HCT116 (cell line): ENCODE results near the gene ZNF566. TPM values are rescaled to one million over a fixed set of nuclear protein-coding genes. Genes with fewer than 3 reads are reported as not detected.
A peak's percentile ranks its signal among the peaks of the same experiment; 100 is the strongest.

Experiments used
- ATAC-seq: fragments of 200-7000 bp; cut with Tn5 transposase; 2 replicates; pipeline ENCODE4 v1.9.1; 2020; ENCODE audit warnings: mild to moderate bottlenecking, moderate library complexity
- BruUV-seq: library from RNA; stranded (reverse); fragments of 400-500 nt; replicated peaks from 2 replicates; lab custom pipeline; 2021; lab: Mats Ljungman, UMichigan
- CTCF ChIA-PET: fragments of 300-600 bp; sonication (Branson Sonifier 250); formaldehyde crosslinking; loops from one replicate; lab custom pipeline; 2021; ENCODE audit warnings: antibody characterized with exemption; lab: Charles Lee
- POLR2A ChIA-PET: fragments of 300-600, 350-600 bp; sonication (Branson Sonifier 250); formaldehyde crosslinking; loops from one replicate; lab custom pipeline; 2021; ENCODE audit warnings: antibody characterized with exemption; lab: Charles Lee
- RAD21 ChIA-PET, 2 experiments: fragments of 300-600 bp; sonication (Branson Sonifier 250); formaldehyde crosslinking; loops; one replicate each; lab custom pipeline; 2023; ENCODE audit warnings: low total read pairs in 2 of 2; ENCODE audit not compliant: uncharacterized antibody in 2 of 2, unreplicated experiment in 2 of 2, low non-redundant PET in 1 of 2; lab: Charles Lee
- DNase-seq: peaks from one replicate; pipeline ENCODE4 v3.0.0-alpha.2; 2010; ENCODE audit warnings: low read depth, low spot score
- H2AFZ ChIP-seq: fragments of 200-600 bp; shearing (Covaris generic), sonication (generic); 2 replicates; pipeline ENCODE4 v1.6.1; 2017; ENCODE audit warnings: low read depth, mixed run types, mixed read lengths, antibody characterized with exemption, low read length; ENCODE audit not compliant: poor library complexity, severe bottlenecking
- H3K27ac ChIP-seq: 2 replicates; pipeline ENCODE4 v1.5.1; 2012; ENCODE audit warnings: low read depth, low read length
- H3K27me3 ChIP-seq: fragments of 200-600 bp; sonication (generic); 2 replicates; pipeline ENCODE4 v1.6.1; 2016; ENCODE audit warnings: mixed run types, low read length, mixed read lengths; ENCODE audit not compliant: insufficient read depth
- H3K36me3 ChIP-seq, 2 experiments: fragments of 200-500 bp in 1 of 2; fragments of 200-600 bp in 1 of 2; sonication (Bioruptor generic) in 1 of 2; sonication (generic) in 1 of 2; 2 replicates each; pipeline versions ENCODE4 v1.5.1 to v1.6.1; 2014 to 2016; ENCODE audit warnings: low read length in 2 of 2, inconsistent platforms in 1 of 2, mixed read lengths in 1 of 2, mixed run types in 1 of 2; ENCODE audit not compliant: insufficient read depth in 2 of 2, control insufficient read depth in 1 of 2
- H3K4me1 ChIP-seq, 2 experiments: fragments of 200-600 bp in 1 of 2; sonication (generic) in 1 of 2; 2 replicates each; pipeline versions ENCODE4 v1.5.1 to v1.6.1; 2012 to 2017; ENCODE audit warnings: low read length in 2 of 2, inconsistent platforms in 1 of 2, mild to moderate bottlenecking in 1 of 2, mixed read lengths in 1 of 2, mixed run types in 1 of 2, moderate library complexity in 1 of 2; ENCODE audit not compliant: insufficient read depth in 2 of 2, control insufficient read depth in 1 of 2
- H3K4me2 ChIP-seq: fragments of 200-600 bp; sonication (generic); 2 replicates; pipeline ENCODE4 v1.6.1; 2017; ENCODE audit warnings: mixed run types, low read length, mixed read lengths
- H3K4me3 ChIP-seq, 2 experiments: fragments of 200-600 bp in 1 of 2; sonication (generic) in 1 of 2; replicated peaks in 1 of 2; 2 replicates each; pipeline ENCODE4 v1.5.1; 2011 to 2016; ENCODE audit warnings: low read length in 2 of 2, control low read depth in 1 of 2, low read depth in 1 of 2, mild to moderate bottlenecking in 1 of 2, mixed read lengths in 1 of 2, mixed run types in 1 of 2
- H3K79me2 ChIP-seq: fragments of 200-600 bp; sonication (generic); 2 replicates; pipeline ENCODE4 v1.6.1; 2017; ENCODE audit warnings: mild to moderate bottlenecking, mixed run types, low read length, moderate library complexity, mixed read lengths; ENCODE audit not compliant: insufficient read depth
- H3K9ac ChIP-seq: fragments of 200-600 bp; sonication (generic); 2 replicates; pipeline ENCODE4 v1.6.1; 2016; ENCODE audit warnings: low read length, mixed read lengths
- H3K9me2 ChIP-seq: fragments of 200-600 bp; sonication (generic), shearing (Covaris generic); 2 replicates; pipeline ENCODE4 v1.6.1; 2017; ENCODE audit warnings: mixed run types, mild to moderate bottlenecking, moderate library complexity; ENCODE audit not compliant: insufficient read depth
- H3K9me3 ChIP-seq, 2 experiments: fragments of 200-500 bp in 1 of 2; fragments of 200-600 bp in 1 of 2; sonication (Bioruptor generic) in 1 of 2; sonication (generic) in 1 of 2; 2 replicates each; pipeline ENCODE4 v1.6.1; 2014 to 2017; ENCODE audit warnings: low read length in 2 of 2, mixed read lengths in 2 of 2, inconsistent platforms in 1 of 2, low read depth in 1 of 2, mild to moderate bottlenecking in 1 of 2, mixed run types in 1 of 2, moderate library complexity in 1 of 2; ENCODE audit not compliant: control insufficient read depth in 1 of 2, insufficient read depth in 1 of 2
- H4K20me1 ChIP-seq: fragments of 200-600 bp; sonication (generic), shearing (Covaris generic); 2 replicates; pipeline ENCODE4 v1.6.1; 2017; ENCODE audit warnings: mixed run types, mild to moderate bottlenecking, moderate library complexity; ENCODE audit not compliant: insufficient read depth
- CTCF ChIP-seq, 3 experiments: fragments of 200-600 bp in 1 of 3; sonication (generic) in 1 of 3; IDR thresholded peaks in 2 of 3; conservative IDR thresholded peaks in 1 of 3; 2 replicates each; pipeline ENCODE4 v1.5.1; 2012 to 2017; ENCODE audit warnings: low read depth in 2 of 3, low read length in 2 of 3, antibody characterized with exemption in 1 of 3, borderline replicate concordance in 1 of 3, control low read depth in 1 of 3, mild to moderate bottlenecking in 1 of 3, mixed read lengths in 1 of 3, mixed run types in 1 of 3, moderate library complexity in 1 of 3; ENCODE audit not compliant: insufficient read depth in 1 of 3
- JUND ChIP-seq: IDR thresholded peaks from 2 replicates; pipeline ENCODE4 v1.6.1; 2012
- intact Hi-C: fragments of 100-400 bp; cut with micrococcal nuclease; formaldehyde crosslinking; loops from 2 replicates; pipeline ENCODE4 v1.10.0; 2022
- total RNA-seq: library from RNA; stranded (reverse); gene quantifications from one replicate; pipeline ENCODE4 v1.2.1, GENCODE V29; 2021; ENCODE audit not compliant: unreplicated experiment
- TF ChIP-seq, protein P1 (sequence below): IDR thresholded peaks from 2 replicates; pipeline ENCODE4 v1.6.1; 2012

The ZNF566 gene
- total RNA-seq, 1 experiment from 2014 or later, result 6.4 TPM

DNA sequence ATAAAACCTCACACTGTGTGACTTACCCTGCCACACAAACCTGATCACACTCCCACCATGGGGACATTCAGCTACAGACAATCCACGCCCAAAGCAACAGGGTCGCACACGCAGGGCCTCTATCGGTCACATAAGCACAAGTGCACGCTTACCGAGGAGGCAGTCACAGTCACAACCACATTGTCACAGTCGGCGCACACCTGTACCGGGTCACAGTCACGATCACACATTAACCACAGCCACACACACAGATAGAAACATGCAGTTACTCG lies 579 bp downstream of the ZNF566 start:
- Histone ChIP-seq H3K27ac (peak overlapping the region; percentile 74), H3K27me3 (no peaks in the 10 kb centered on the region), H3K4me3 (peak overlapping the region; percentile 68 to 91), H3K36me3 (no peaks in the 10 kb centered on the region; a peak in 1 of 4 replicates), H3K9me2 (no peaks in the 10 kb centered on the region), H3K9me3 (peaks cover 0 to 4% of the 10 kb centered on the region in 2 experiments; a peak in 1 of 4 replicates), H2AFZ (peak overlapping the region; percentile 84), H3K9ac (peak overlapping the region; percentile 79), H3K79me2 (peaks cover 11% of the 10 kb centered on the region; the same call in 1 of the 2 replicates), H3K4me1 (peaks cover 0 to 18% of the 10 kb centered on the region in 2 experiments; a peak in 2 of 4 replicates), H4K20me1 (no peaks in the 10 kb centered on the region), H3K4me2 (peak overlapping the region; percentile 95)
- 0 out of 6 replicates have a peak, but pooled peaks of 1 of the 3 experiments have one; percentile 11 for TF ChIP-seq CTCF (IDR thresholded peaks at IDR 0.05 in 2 of 3, conservative IDR thresholded peaks at IDR 0.05 in 1 of 3; ENCODE audit: borderline replicate concordance in 1 of 3, insufficient read depth in 1 of 3, low read depth in 2 of 3, low read length in 2 of 3)
- TF ChIP-seq JUND, result no peak
- TF ChIP-seq, protein P1, sequence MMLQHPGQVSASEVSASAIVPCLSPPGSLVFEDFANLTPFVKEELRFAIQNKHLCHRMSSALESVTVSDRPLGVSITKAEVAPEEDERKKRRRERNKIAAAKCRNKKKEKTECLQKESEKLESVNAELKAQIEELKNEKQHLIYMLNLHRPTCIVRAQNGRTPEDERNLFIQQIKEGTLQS, result no peak
- ATAC-seq (peak; percentile 41), DNase-seq (peak; percentile 13)
- CTCF ChIA-PET, result interaction anchor here (1.5 kb wide), 1 partner anchor 361 kb away, joined by 7 read pairs; no protein-coding TSS in a partner anchor
- intact Hi-C loops, result loop anchor here (1.0 to 5.0 kb wide), 3 partner anchors 361 to 1290 kb away; partner anchors contain the start of gene ZNF573
- POLR2A ChIA-PET, result interaction anchor here (1.4 to 1.7 kb wide), 2 partner anchors 274 to 374 kb away, joined by 5 read pairs; partner anchors contain the start of genes POLR2I, TBCB, ZNF146 and ZNF565
- TSS peak; percentile 70 for BruUV-seq
- RAD21 ChIA-PET, result interaction anchor here in 1 of 2 experiments (0.9 kb wide), 1 partner anchor 274 kb away, joined by 3 read pairs; the partner anchor contains the start of genes ZNF146 and ZNF565
